ENCODE data around the gene HHAT. TPM values are rescaled to one million over a fixed set of nuclear protein-coding genes. Genes with fewer than 3 reads are reported as not detected.
A peak's percentile ranks its signal among the peaks of the same experiment; 100 is the strongest.

Gene HHAT
- total and polyA plus RNA-seq, 3 donors from 2014 or later, result 8.5 to 24.3 (median 23.8) TPM

GRCh38 chr1:210358626-210359025 lies 29.9 kb downstream of the HHAT start:
- no peak overlapping the region for H3K4me3 ChIP-seq
- TF ChIP-seq, protein P1, sequence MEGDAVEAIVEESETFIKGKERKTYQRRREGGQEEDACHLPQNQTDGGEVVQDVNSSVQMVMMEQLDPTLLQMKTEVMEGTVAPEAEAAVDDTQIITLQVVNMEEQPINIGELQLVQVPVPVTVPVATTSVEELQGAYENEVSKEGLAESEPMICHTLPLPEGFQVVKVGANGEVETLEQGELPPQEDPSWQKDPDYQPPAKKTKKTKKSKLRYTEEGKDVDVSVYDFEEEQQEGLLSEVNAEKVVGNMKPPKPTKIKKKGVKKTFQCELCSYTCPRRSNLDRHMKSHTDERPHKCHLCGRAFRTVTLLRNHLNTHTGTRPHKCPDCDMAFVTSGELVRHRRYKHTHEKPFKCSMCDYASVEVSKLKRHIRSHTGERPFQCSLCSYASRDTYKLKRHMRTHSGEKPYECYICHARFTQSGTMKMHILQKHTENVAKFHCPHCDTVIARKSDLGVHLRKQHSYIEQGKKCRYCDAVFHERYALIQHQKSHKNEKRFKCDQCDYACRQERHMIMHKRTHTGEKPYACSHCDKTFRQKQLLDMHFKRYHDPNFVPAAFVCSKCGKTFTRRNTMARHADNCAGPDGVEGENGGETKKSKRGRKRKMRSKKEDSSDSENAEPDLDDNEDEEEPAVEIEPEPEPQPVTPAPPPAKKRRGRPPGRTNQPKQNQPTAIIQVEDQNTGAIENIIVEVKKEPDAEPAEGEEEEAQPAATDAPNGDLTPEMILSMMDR (IDR thresholded peaks at IDR 0.05), result no peak
- TF ChIP-seq POLR2A (IDR thresholded peaks at IDR 0.05), result no peak
- intact Hi-C loops (cut with DNase I; ENCODE audit: low total_unique reads), result no loop called here
- H3K27ac ChIP-seq, result no peak overlapping the region
- no peaks in the 10 kb centered on the region for H3K27me3 ChIP-seq
- H3K36me3 ChIP-seq (ENCODE audit: low read depth, missing control alignments), result no peaks in the 10 kb centered on the region
- WGBS, 2 donors, result 77 to 78% methylated on average over 3 of the region's 3 CpGs
- H3K4me1 ChIP-seq, result peaks cover 19% of the 10 kb centered on the region
- H3K9me3 ChIP-seq, result no peaks in the 10 kb centered on the region
- DNase-seq, result no peak

DNA sequence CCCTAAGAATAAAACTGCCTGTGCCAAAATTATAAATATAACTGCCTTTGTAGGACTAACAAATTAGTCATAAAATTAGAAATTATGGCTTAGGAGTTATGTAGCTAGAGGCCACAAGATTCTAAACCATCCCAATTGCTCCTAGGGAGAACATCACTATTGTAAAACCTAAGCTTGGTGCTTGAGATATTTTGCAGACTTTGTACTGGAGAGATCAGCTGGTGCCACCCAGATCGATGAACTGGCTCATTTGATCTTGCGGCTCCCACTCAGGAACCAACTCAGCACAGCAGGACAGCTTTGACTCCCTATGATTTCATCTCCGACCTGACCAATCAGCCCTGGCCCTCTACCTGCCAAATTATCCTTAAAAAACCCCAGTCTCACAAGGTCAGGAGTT lies 30.6 kb downstream of the HHAT start:
- no peak for DNase-seq
- Histone ChIP-seq H3K9me3 (no peaks in the 10 kb centered on the region), H3K27me3 (no peaks in the 10 kb centered on the region), H3K4me3 (no peak overlapping the region), H3K36me3 (ENCODE audit: low read depth, missing control alignments) (no peaks in the 10 kb centered on the region), H3K4me1 (peaks cover 26% of the 10 kb centered on the region), H3K27ac (no peak overlapping the region)
- TF ChIP-seq POLR2A (IDR thresholded peaks at IDR 0.05), result no peak
- TF ChIP-seq, protein P1 (IDR thresholded peaks at IDR 0.05), result no peak
- intact Hi-C loops (cut with DNase I; ENCODE audit: low total_unique reads), result no loop called here
- 91 to 93% methylated on average over 3 of the region's 3 CpGs for WGBS, 2 donors

DNA sequence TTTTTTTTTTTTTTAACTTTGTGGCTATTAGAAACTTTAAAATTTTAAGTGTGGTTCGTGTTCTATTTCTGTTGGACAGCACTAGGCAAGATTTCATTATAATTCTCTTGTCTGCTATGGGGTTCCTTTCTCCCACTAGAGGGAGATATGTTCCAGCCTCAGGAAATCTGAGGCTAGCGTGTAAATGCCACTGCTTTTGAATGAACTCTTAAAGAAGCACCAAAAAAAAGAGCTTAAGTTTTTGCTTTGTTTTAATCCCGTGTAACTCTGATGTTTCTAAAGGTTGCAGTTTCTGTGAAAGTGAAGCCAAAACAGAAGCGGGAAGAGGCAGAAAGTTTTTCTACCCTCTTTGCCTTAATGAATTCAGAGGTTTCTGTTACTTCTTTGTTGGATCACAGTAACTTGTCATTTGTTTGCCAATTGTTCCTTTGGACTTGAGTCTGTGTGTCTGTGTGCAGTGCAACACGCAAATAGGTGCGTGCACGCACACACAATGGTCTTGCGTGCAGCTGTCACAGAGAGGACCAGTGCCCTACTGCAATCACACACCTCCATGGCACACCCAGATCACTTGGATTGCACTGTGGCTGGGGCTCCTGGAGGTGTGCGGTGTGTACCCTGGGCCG lies 32.3 kb downstream of the HHAT start:
- no peaks in the 10 kb centered on the region for H3K9me3 ChIP-seq
- no peak for DNase-seq
- no peak for TF ChIP-seq POLR2A (IDR thresholded peaks at IDR 0.05)
- TF ChIP-seq, protein P1 (IDR thresholded peaks at IDR 0.05), result peak; percentile 51 to 71 (median 53)
- peaks cover 31% of the 10 kb centered on the region for H3K4me1 ChIP-seq
- intact Hi-C loops (cut with DNase I; ENCODE audit: low total_unique reads), result no loop called here
- H3K27me3 ChIP-seq, result no peaks in the 10 kb centered on the region
- H3K27ac ChIP-seq, result no peak overlapping the region
- WGBS, 2 donors, result 41 to 46% methylated on average over 10 of the region's 10 CpGs
- H3K36me3 ChIP-seq (ENCODE audit: low read depth, missing control alignments), result no peaks in the 10 kb centered on the region
- no peak overlapping the region for H3K4me3 ChIP-seq

DNA sequence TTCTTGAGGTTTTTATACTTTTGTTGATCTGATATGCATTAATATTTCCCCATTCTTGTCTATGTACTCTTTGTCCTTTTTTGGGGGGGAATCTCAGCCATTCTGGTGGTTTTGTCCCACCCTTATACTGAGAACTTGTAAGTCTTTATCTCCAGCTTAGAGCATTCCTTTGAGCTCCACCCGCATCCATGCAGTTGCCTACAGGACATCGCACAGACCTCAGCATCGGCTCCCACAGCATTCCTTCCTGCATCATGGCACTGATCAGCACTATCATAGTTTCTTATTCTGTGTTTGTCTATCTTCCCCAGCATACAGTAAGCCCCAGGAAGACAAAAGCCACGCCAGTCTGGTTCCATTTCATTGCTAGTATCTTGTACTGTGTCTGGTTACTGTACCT lies 33.0 kb downstream of the HHAT start:
- no peak for TF ChIP-seq POLR2A (IDR thresholded peaks at IDR 0.05)
- TF ChIP-seq, protein P1 (IDR thresholded peaks at IDR 0.05), result no peak
- Histone ChIP-seq H3K27ac (no peak overlapping the region), H3K4me1 (peaks cover 31% of the 10 kb centered on the region), H3K9me3 (no peaks in the 10 kb centered on the region), H3K27me3 (no peaks in the 10 kb centered on the region), H3K36me3 (ENCODE audit: low read depth, missing control alignments) (no peaks in the 10 kb centered on the region), H3K4me3 (no peak overlapping the region)
- intact Hi-C loops (cut with DNase I; ENCODE audit: low total_unique reads), result no loop called here
- WGBS, 2 donors, result 60 to 77% methylated on average over 4 of the region's 4 CpGs
- no peak for DNase-seq

- 32 to 43% methylated on average over 4 of the region's 4 CpGs for WGBS, 2 donors
- peak; percentile 44 for DNase-seq
These were observed 33.8 kb downstream of the HHAT start for GRCh38 chr1:210362526-210362925.

More at GRCh38 chr1:210362526-210362925, 33.8 kb downstream of the HHAT start:
- intact Hi-C loops (cut with DNase I; ENCODE audit: low total_unique reads), result no loop called here
- TF ChIP-seq, protein P1 (IDR thresholded peaks at IDR 0.05), result no peak
- TF ChIP-seq POLR2A (IDR thresholded peaks at IDR 0.05), result no peak
- Histone ChIP-seq H3K9me3 (no peaks in the 10 kb centered on the region), H3K27ac (peak overlapping the region; percentile 60 to 71), H3K4me1 (peaks cover 31% of the 10 kb centered on the region), H3K4me3 (no peak overlapping the region), H3K36me3 (ENCODE audit: low read depth, missing control alignments) (no peaks in the 10 kb centered on the region), H3K27me3 (no peaks in the 10 kb centered on the region)

Data from testis (tissue), 3 donors.